Gastroesophageal sphincter (tissue), 3 donors: ENCODE data around the gene PDCD4.

Source experiments
- EP300 ChIP-seq: sonication (generic); formaldehyde crosslinking; IDR thresholded peaks from one replicate; pipeline ENCODE4 v1.6.1; 2017; ENCODE audit warnings: antibody characterized with exemption, mild to moderate bottlenecking
- POLR2AphosphoS5 ChIP-seq: sonication (generic); formaldehyde crosslinking; IDR thresholded peaks from one replicate; pipeline ENCODE4 v1.6.1; 2017; ENCODE audit warnings: antibody characterized with exemption
- TF ChIP-seq, protein P1 (sequence below), 4 experiments: fragments of 200-600 bp in 2 of 4; fragments of 450-650 bp in 2 of 4; sonication (generic) in 1 of 4; IDR thresholded peaks; one replicate each; pipeline ENCODE4 v1.5.1; 2017 to 2019; ENCODE audit warnings: antibody characterized with exemption in 4 of 4, mild to moderate bottlenecking in 2 of 4, moderate library complexity in 2 of 4

DNA sequence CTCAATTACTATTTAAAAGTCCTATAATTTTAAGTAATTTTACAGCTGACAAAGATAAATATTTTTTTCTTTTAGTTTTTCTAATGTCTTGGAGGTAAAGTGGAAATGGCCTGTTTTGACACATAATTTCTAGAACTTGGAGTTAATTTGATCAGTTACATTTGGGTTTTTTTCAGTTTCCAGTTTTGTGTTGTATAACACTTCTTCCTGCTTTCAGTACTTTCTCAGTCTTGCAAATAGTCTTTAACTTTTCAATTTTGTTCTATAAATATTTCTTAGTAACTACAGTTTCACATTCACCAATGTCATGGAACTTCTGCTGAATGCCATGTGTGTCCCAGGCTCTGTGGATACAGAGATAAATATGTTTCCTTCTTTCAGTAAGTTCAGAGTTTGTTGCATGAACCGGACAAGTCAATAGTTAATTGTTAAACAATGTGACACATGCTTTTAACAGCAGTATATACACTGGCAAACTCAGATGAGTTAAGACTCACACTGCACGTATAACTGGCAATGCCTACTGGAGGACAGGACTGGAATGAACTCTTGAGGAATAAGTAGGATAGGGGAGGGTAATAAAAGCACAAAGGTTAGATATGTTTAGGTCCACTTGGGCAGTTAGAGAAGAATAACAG is 52.2 kb downstream of the PDCD4 start:
- TF ChIP-seq POLR2AphosphoS5 (no peak), EP300 (no peak)
- TF ChIP-seq, protein P1, sequence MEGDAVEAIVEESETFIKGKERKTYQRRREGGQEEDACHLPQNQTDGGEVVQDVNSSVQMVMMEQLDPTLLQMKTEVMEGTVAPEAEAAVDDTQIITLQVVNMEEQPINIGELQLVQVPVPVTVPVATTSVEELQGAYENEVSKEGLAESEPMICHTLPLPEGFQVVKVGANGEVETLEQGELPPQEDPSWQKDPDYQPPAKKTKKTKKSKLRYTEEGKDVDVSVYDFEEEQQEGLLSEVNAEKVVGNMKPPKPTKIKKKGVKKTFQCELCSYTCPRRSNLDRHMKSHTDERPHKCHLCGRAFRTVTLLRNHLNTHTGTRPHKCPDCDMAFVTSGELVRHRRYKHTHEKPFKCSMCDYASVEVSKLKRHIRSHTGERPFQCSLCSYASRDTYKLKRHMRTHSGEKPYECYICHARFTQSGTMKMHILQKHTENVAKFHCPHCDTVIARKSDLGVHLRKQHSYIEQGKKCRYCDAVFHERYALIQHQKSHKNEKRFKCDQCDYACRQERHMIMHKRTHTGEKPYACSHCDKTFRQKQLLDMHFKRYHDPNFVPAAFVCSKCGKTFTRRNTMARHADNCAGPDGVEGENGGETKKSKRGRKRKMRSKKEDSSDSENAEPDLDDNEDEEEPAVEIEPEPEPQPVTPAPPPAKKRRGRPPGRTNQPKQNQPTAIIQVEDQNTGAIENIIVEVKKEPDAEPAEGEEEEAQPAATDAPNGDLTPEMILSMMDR (IDR thresholded peaks at IDR 0.05): no peak
